HG03045 (cell line): ENCODE data around the gene LUZP1.
"Not testable (repeated sequence)": the region's sequence is repeated elsewhere in the genome, so short reads cannot be mapped to it uniquely, and the experiment has no call there.

Source experiments
- ATAC-seq: cut with Tn5 transposase; IDR thresholded peaks from one replicate; pipeline ENCODE4 v1.9.1; 2021; ENCODE audit warnings: mild to moderate bottlenecking, moderate library complexity; ENCODE audit not compliant: unreplicated experiment

Gene LUZP1

GRCh38 chr1:23188936-23189452, 20.3 kb upstream of the LUZP1 start:
- not testable (repeated sequence) for ATAC-seq

- ATAC-seq, result no peak
These were observed 19.8 kb upstream of the LUZP1 start for GRCh38 chr1:23188434-23188884.

- no peak for ATAC-seq
These were observed 19.0 kb upstream of the LUZP1 start for GRCh38 chr1:23187637-23188036.

GRCh38 chr1:23185381-23185780, 16.7 kb upstream of the LUZP1 start:
- no peak for ATAC-seq

GRCh38 chr1:23184212-23184934, 15.7 kb upstream of the LUZP1 start:
- ATAC-seq, result no peak

GRCh38 chr1:23179862-23180261, 11.2 kb upstream of the LUZP1 start:
- ATAC-seq, result no peak

GRCh38 chr1:23178950-23179349, 10.3 kb upstream of the LUZP1 start:
- no peak for ATAC-seq

- ATAC-seq, result no peak
These were observed 9.8 kb upstream of the LUZP1 start for GRCh38 chr1:23178414-23178813.

- no peak for ATAC-seq
These were observed 9.1 kb upstream of the LUZP1 start for GRCh38 chr1:23177438-23178380.

GRCh38 chr1:23177031-23177430, 8.4 kb upstream of the LUZP1 start:
- ATAC-seq, result no peak

- ATAC-seq, result no peak
These were observed 5.9 kb upstream of the LUZP1 start for GRCh38 chr1:23174426-23175110.

GRCh38 chr1:23171181-23171755, 2.6 kb upstream of the LUZP1 start:
- no peak for ATAC-seq

- no peak for ATAC-seq
These were observed 1.2 kb upstream of the LUZP1 start for GRCh38 chr1:23169727-23170335.

GRCh38 chr1:23169195-23169575, 529 bp upstream of the LUZP1 start:
- no peak for ATAC-seq

- ATAC-seq, result no peak
These were observed 594 bp downstream of the LUZP1 start for GRCh38 chr1:23168079-23168444.

GRCh38 chr1:23167353-23168078, 1.1 kb downstream of the LUZP1 start:
- no peak for ATAC-seq

GRCh38 chr1:23166854-23167253, 1.8 kb downstream of the LUZP1 start:
- no peak for ATAC-seq

GRCh38 chr1:23163395-23163794, 5.3 kb downstream of the LUZP1 start:
- ATAC-seq, result no peak

GRCh38 chr1:23159963-23160877, 8.4 kb downstream of the LUZP1 start:
- ATAC-seq, result no peak
